HEK293T (cell line): Measurements from ENCODE around the gene PDGFA.

Experiments used
- CTCF ChIA-PET: fragments of 350-600 bp; formaldehyde crosslinking; extraction: SDS; loops from one replicate; lab custom pipeline; 2021; ENCODE audit warnings: antibody characterized with exemption, inconsistent platforms; lab: Yijun Ruan, JAX
- POLR2A ChIA-PET: fragments of 350-600 bp; formaldehyde crosslinking; extraction: SDS; loops from one replicate; lab custom pipeline; 2020; ENCODE audit warnings: antibody characterized with exemption, inconsistent platforms; lab: Yijun Ruan, JAX
- DNase-seq: peaks from one replicate; pipeline ENCODE4 v3.0.0; 2012; ENCODE audit warnings: mixed read lengths; ENCODE audit errors: extremely low spot score
- ARNT ChIP-seq: fragments of 450-650 bp; IDR thresholded peaks from 2 replicates; pipeline ENCODE4 v1.6.1; 2017; ENCODE audit warnings: mild to moderate bottlenecking
- BHLHE40 ChIP-seq: fragments of 450-650 bp; IDR thresholded peaks from 2 replicates; pipeline ENCODE4 v1.6.1; 2016; ENCODE audit warnings: mild to moderate bottlenecking, moderate library complexity, borderline replicate concordance
- CTBP1 ChIP-seq: fragments of 450-650 bp; IDR thresholded peaks from 2 replicates; pipeline ENCODE4 v1.6.1; 2016; ENCODE audit warnings: borderline replicate concordance
- ELF4 ChIP-seq: fragments of 450-650 bp; IDR thresholded peaks from 2 replicates; pipeline ENCODE4 v1.6.1; 2017; ENCODE audit warnings: antibody characterized with exemption
- FOXA1 ChIP-seq: fragments of 450-650 bp; IDR thresholded peaks from 2 replicates; pipeline ENCODE4 v1.6.1; 2016; ENCODE audit warnings: mild to moderate bottlenecking
- FOXK2 ChIP-seq: fragments of 450-650 bp; IDR thresholded peaks from 2 replicates; pipeline ENCODE4 v1.6.1; 2016; ENCODE audit warnings: mild to moderate bottlenecking
- FOXM1 ChIP-seq: fragments of 450-650 bp; IDR thresholded peaks from 2 replicates; pipeline ENCODE4 v1.6.1; 2017; ENCODE audit warnings: mild to moderate bottlenecking, borderline replicate concordance
- HDGF ChIP-seq: fragments of 450-650 bp; IDR thresholded peaks from 2 replicates; pipeline ENCODE4 v1.6.1; 2017; ENCODE audit warnings: antibody characterized with exemption, borderline replicate concordance
- L3MBTL2 ChIP-seq: fragments of 450-650 bp; conservative IDR thresholded peaks from 2 replicates; pipeline ENCODE4 v1.6.1; 2016; ENCODE audit warnings: mild to moderate bottlenecking
- LEF1 ChIP-seq: fragments of 450-650 bp; IDR thresholded peaks from 2 replicates; pipeline ENCODE4 v1.6.1; 2017; ENCODE audit warnings: mild to moderate bottlenecking, borderline replicate concordance
- NFRKB ChIP-seq: fragments of 450-650 bp; IDR thresholded peaks from 2 replicates; pipeline ENCODE4 v1.6.1; 2016; ENCODE audit warnings: mild to moderate bottlenecking, moderate library complexity
- SP1 ChIP-seq: fragments of 450-650 bp; IDR thresholded peaks from 2 replicates; pipeline ENCODE4 v1.6.1; 2017
- SUZ12 ChIP-seq: fragments of 450-650 bp; IDR thresholded peaks from 2 replicates; pipeline ENCODE4 v1.6.1; 2016; ENCODE audit warnings: mild to moderate bottlenecking
- TARDBP ChIP-seq: fragments of 450-650 bp; IDR thresholded peaks from 2 replicates; pipeline ENCODE4 v1.6.1; 2016
- ZNF384 ChIP-seq: fragments of 450-650 bp; IDR thresholded peaks from 2 replicates; pipeline ENCODE4 v1.6.1; 2016
- TF ChIP-seq, protein P1 (sequence below): fragments of 450-650 bp; IDR thresholded peaks from 2 replicates; pipeline ENCODE4 v1.6.1; 2016

Gene PDGFA

GRCh38 chr7:522071-522950 lies 2.7 kb upstream of the PDGFA start:
- ChIA-PET CTCF (no interaction called here), POLR2A (no interaction called here)
- DNase-seq, result peak; percentile 45
- TF ChIP-seq L3MBTL2, result no peak; the same call in 1 of the 2 replicates
- TF ChIP-seq ELF4, result no peak
- TF ChIP-seq FOXM1, result no peak
- TF ChIP-seq TARDBP, result no peak
- no peak for TF ChIP-seq ZNF384
- no peak for TF ChIP-seq FOXA1

DNA sequence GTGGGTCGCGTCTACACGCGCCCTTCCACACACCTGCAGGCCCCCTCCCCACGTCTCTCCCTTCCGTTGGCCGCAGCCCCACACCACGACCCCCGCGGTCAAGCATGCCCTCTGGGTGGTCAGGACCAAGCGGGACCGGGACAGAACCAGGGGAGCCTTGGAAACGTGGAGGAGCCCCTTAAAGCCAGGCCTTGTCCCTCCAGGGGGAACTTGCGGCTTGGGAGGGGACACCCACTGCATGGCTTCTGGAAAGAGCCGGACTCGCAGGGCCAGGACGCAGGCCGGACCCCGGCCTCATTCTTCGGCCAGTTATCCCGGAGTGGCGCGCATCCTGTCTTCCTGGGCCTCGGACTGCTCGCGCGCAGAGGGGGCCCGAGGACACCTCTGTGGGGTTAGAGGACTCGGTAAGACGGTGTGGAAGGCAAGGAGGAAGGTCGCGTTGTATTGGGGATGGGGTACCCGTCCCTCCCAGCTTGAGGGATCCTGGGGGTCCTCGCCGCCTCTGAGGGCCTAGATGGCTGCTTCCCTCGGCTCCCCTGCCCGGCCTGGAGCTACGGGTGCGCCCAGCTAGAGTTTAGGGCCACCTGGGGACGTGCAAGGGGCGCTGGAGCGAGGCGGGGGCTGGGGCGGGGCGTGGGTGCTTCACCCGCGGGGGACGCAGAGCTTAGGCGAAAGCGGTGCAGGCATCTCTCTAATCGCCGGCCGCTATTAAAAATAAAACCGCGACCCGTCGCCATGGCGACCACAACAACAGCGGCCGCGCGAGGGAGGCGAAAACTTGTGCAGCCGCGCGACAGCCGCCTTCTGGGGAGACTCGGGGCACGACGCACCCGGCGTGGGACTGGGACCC lies 1.8 kb upstream of the PDGFA start:
- TF ChIP-seq ARNT, result no peak
- TF ChIP-seq, protein P1, sequence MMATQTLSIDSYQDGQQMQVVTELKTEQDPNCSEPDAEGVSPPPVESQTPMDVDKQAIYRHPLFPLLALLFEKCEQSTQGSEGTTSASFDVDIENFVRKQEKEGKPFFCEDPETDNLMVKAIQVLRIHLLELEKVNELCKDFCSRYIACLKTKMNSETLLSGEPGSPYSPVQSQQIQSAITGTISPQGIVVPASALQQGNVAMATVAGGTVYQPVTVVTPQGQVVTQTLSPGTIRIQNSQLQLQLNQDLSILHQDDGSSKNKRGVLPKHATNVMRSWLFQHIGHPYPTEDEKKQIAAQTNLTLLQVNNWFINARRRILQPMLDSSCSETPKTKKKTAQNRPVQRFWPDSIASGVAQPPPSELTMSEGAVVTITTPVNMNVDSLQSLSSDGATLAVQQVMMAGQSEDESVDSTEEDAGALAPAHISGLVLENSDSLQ, result no peak
- TF ChIP-seq SUZ12, result no peak
- no peak for TF ChIP-seq ZNF384
- no peak for TF ChIP-seq FOXM1
- TF ChIP-seq FOXK2, result no peak
- TF ChIP-seq TARDBP, result no peak
- no peak for TF ChIP-seq HDGF
- TF ChIP-seq CTBP1, result no peak
- no peak for TF ChIP-seq ELF4
- DNase-seq, result peak; percentile 36
- ChIA-PET CTCF (no interaction called here), POLR2A (no interaction called here)

DNA sequence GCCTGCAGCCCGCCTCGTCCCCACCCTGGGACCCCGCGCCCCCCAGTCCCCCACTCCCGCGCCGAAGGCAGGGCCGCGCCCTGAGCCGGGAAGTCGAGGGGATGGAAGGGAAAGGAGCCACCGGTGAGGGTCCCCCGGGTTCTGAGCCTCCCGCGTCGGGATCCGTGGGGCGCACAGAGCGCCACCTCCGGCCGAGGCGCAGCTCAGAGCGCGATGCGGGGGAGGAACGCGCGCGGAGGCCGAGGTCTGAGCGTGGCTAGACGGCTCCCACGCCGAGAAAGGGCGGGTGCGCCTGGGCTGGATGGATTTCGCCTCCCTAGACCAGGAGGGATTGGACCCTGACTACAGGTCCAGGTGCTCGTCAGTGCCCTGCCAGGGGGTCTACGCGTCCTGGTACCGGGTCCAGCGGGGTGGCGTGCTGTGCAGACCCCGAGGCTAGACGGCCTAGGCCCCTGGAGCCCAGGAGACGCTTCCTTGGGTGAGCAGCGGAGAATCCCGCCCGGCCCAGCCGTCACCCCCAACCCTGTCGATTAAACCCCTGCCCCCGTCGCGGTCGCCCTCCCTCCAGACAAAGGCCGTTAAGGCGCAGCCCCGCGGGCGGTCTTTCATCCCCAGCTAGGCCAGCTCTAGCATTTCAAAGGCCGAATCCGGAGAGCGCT lies 986 bp upstream of the PDGFA start:
- POLR2A ChIA-PET, result no interaction called here
- CTCF ChIA-PET, result no interaction called here
- no peak for DNase-seq
- TF ChIP-seq SUZ12 (no peak), ELF4 (no peak), LEF1 (no peak), FOXM1 (no peak), FOXK2 (no peak), CTBP1 (no peak)

- POLR2A ChIA-PET, result no interaction called here
- peak; percentile 45 for DNase-seq
- CTCF ChIA-PET, result no interaction called here
These were observed 789 bp downstream of the PDGFA start for GRCh38 chr7:518630-519483.

DNA sequence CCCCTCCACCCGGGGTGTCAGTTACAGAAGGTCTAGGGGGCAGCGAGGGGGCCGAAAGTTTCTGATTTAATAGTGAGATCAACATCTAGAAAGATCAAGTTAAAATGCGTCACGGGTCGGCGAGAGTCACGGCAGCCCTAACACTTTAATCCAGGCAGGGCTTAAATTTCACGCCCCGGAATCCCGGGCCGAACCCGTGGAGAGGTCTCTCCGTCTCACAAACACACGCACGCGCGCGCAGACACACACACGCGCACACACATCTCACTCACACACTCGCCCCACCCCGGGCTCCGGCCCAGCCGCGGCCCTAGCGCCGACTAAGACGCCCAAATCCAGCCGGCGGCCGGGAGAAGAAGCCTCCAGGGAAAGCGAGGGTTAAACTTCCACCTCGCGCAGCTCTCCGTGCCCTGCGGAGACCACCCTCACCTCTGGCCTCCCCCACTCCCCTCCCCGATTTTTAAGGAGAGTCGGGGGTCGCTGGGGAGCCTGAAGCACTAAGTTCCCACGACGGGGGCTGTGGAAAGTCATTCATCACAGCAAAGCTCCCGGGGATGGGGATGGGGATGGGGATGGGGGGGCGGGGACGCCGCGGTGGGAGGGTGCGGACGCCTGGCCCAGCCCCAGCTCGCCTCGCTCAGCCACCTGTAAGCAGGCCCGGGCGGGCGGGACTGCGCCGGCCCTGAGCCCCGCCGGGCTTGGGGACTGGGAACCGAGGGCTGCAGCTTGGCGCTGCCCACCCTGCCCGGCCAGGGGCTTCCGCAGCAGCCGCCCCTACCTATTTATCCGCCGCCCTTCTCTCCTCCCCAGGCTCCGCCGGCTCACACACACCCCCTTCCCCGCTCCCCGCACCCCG lies 1.6 kb downstream of the PDGFA start:
- TF ChIP-seq SUZ12 (no peak), FOXK2 (no peak), L3MBTL2 (no peak), HDGF (no peak)
- CTCF ChIA-PET, result no interaction called here
- no peak for DNase-seq
- POLR2A ChIA-PET, result no interaction called here

More at GRCh38 chr7:518630-519483, 789 bp downstream of the PDGFA start:
- TF ChIP-seq SUZ12 (no peak), L3MBTL2 (no peak), SP1 (no peak), TARDBP (no peak), ZNF384 (no peak), FOXA1 (no peak), BHLHE40 (no peak), CTBP1 (no peak), ELF4 (no peak), HDGF (no peak), NFRKB (no peak)
